GM21825 (cell line): Measurements from ENCODE around the gene R3HDM1.
A peak's percentile ranks its signal among the peaks of the same experiment; 100 is the strongest.
"Not testable (repeated sequence)": the region's sequence is repeated elsewhere in the genome, so short reads cannot be mapped to it uniquely, and the experiment has no call there.

Experiments used
- ATAC-seq: cut with Tn5 transposase; IDR thresholded peaks from one replicate; pipeline ENCODE4 v1.9.1; 2021; ENCODE audit warnings: mild to moderate bottlenecking, moderate library complexity; ENCODE audit not compliant: unreplicated experiment

The R3HDM1 gene

GRCh38 chr2:135638825-135639224 is 107.5 kb downstream of the R3HDM1 start:
- ATAC-seq, result no peak

GRCh38 chr2:135641156-135642068 is 110.1 kb downstream of the R3HDM1 start:
- no peak for ATAC-seq

- ATAC-seq, result no peak
These were observed 116.7 kb downstream of the R3HDM1 start for GRCh38 chr2:135647836-135648579.

GRCh38 chr2:135650721-135651120 is 119.4 kb downstream of the R3HDM1 start:
- no peak for ATAC-seq

- no peak for ATAC-seq
These were observed 120.4 kb downstream of the R3HDM1 start for GRCh38 chr2:135651717-135652116.

GRCh38 chr2:135654239-135654638 is 123.0 kb downstream of the R3HDM1 start:
- not testable (repeated sequence) for ATAC-seq

- no peak for ATAC-seq
These were observed 126.7 kb downstream of the R3HDM1 start for GRCh38 chr2:135657806-135658582.

GRCh38 chr2:135662088-135662487 is 130.8 kb downstream of the R3HDM1 start:
- no peak for ATAC-seq

GRCh38 chr2:135663148-135663700 is 131.9 kb downstream of the R3HDM1 start:
- no peak for ATAC-seq

GRCh38 chr2:135664623-135665068 is 133.4 kb downstream of the R3HDM1 start:
- peak; percentile 82 for ATAC-seq

GRCh38 chr2:135667045-135667444 is 135.8 kb downstream of the R3HDM1 start:
- no peak for ATAC-seq

GRCh38 chr2:135674453-135674852 is 143.2 kb downstream of the R3HDM1 start:
- no peak for ATAC-seq

- no peak for ATAC-seq
These were observed 144.7 kb downstream of the R3HDM1 start for GRCh38 chr2:135676031-135676430.

GRCh38 chr2:135679125-135679524 is 147.8 kb downstream of the R3HDM1 start:
- ATAC-seq, result no peak

- no peak for ATAC-seq
These were observed 154.1 kb downstream of the R3HDM1 start for GRCh38 chr2:135685361-135685760.

GRCh38 chr2:135688978-135689377 is 157.7 kb downstream of the R3HDM1 start:
- ATAC-seq, result no peak

GRCh38 chr2:135689679-135690078 is 158.4 kb downstream of the R3HDM1 start:
- ATAC-seq, result no peak

GRCh38 chr2:135694711-135695110 is 163.4 kb downstream of the R3HDM1 start:
- ATAC-seq, result no peak

GRCh38 chr2:135698838-135699237 is 167.6 kb downstream of the R3HDM1 start:
- ATAC-seq, result no peak

GRCh38 chr2:135701442-135701841 is 170.2 kb downstream of the R3HDM1 start:
- no peak for ATAC-seq

GRCh38 chr2:135703300-135703699 is 172.0 kb downstream of the R3HDM1 start:
- ATAC-seq, result no peak
